ENCODE measurements around the gene KCNH2. TPM values are rescaled to one million over a fixed set of nuclear protein-coding genes. Genes with fewer than 3 reads are reported as not detected.

Gene KCNH2
- total and polyA plus RNA-seq, 2 experiments from 2014 or later, result 2.6 to 14.7 TPM

DNA sequence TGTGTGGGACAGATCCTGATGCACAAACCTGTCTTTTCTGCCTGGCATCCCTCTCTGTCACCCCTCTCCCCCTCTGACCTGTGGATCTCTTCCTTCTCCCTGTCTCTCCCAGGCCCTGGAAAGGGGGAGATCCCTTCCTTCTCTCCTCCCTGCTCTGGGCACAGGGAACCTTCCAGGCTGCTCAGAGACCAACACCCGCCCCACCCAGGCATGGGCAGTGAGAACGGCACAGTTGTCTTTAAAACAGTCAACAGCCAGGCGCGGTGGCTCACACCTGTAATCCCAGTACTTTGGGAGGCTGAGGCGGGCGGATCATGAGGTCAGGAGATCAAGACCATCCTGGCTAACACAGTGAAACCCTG, 34.7 kb downstream of the KCNH2 start:
- Histone ChIP-seq H3K4me2 (no peak overlapping the region), H4K20me1 (replicated peaks; ENCODE audit: insufficient read depth) (no peaks in the 10 kb centered on the region), H2AFZ (no peak overlapping the region), H3K9me2 (ENCODE audit: insufficient read depth) (no peaks in the 10 kb centered on the region), H3K27me3 (ENCODE audit: insufficient read depth) (peaks cover 6% of the 10 kb centered on the region), H3K79me2 (replicated peaks; ENCODE audit: insufficient read depth) (no peaks in the 10 kb centered on the region), H3K4me1 (ENCODE audit: insufficient read depth) (peaks cover 7% of the 10 kb centered on the region), H3K36me3 (ENCODE audit: insufficient read depth) (no peaks in the 10 kb centered on the region), H3K27ac (ENCODE audit: low read depth) (no peak overlapping the region), H3F3A (replicated peaks; ENCODE audit: low read depth) (0 out of 2 replicates have a peak, but pooled peaks cover 3% of the 10 kb centered on the region), H3K4me3 (no peak overlapping the region)
- no peaks in the 10 kb centered on the region for H3K36me3 Mint-ChIP-seq (ENCODE audit: low read depth)
- peaks cover 25% of the 10 kb centered on the region for H3K4me1 Mint-ChIP-seq
- no peak overlapping the region for H3K4me3 Mint-ChIP-seq
- no peak overlapping the region for H3K27ac Mint-ChIP-seq
- no peak for DNase-seq (ENCODE audit: low spot score)
- H3K27me3 Mint-ChIP-seq (ENCODE audit: insufficient read depth, low read depth, poor library complexity), result peaks cover 19% of the 10 kb centered on the region
- no peak for ATAC-seq
- TF ChIP-seq ETS1 (IDR thresholded peaks at IDR 0.05) (no peak), ZNF331 (CRISPR knock-in tag; IDR thresholded peaks at IDR 0.05; ENCODE audit: low read depth) (no peak), EZH2phosphoT487 (IDR thresholded peaks at IDR 0.05; ENCODE audit: unreplicated experiment) (no peak), POLR2AphosphoS5 (IDR thresholded peaks at IDR 0.05; ENCODE audit: low read depth) (no peak), NANOG (IDR thresholded peaks at IDR 0.05; ENCODE audit: borderline replicate concordance) (no peak), ZNF114 (CRISPR knock-in tag; IDR thresholded peaks at IDR 0.05) (no peak), REST (IDR thresholded peaks at IDR 0.05; ENCODE audit: unreplicated experiment) (no peak), JUNB (IDR thresholded peaks at IDR 0.05; ENCODE audit: unreplicated experiment) (no peak), STAT1 (IDR thresholded peaks at IDR 0.05; ENCODE audit: unreplicated experiment) (no peak), ZNF462 (CRISPR knock-in tag; IDR thresholded peaks at IDR 0.05) (no peak), EZH2 (IDR thresholded peaks at IDR 0.05; ENCODE audit: low read depth, unreplicated experiment) (no peak), CREB1 (CRISPR knock-in tag; IDR thresholded peaks at IDR 0.05; ENCODE audit: low read depth) (no peak)
- TF ChIP-seq, protein P1, sequence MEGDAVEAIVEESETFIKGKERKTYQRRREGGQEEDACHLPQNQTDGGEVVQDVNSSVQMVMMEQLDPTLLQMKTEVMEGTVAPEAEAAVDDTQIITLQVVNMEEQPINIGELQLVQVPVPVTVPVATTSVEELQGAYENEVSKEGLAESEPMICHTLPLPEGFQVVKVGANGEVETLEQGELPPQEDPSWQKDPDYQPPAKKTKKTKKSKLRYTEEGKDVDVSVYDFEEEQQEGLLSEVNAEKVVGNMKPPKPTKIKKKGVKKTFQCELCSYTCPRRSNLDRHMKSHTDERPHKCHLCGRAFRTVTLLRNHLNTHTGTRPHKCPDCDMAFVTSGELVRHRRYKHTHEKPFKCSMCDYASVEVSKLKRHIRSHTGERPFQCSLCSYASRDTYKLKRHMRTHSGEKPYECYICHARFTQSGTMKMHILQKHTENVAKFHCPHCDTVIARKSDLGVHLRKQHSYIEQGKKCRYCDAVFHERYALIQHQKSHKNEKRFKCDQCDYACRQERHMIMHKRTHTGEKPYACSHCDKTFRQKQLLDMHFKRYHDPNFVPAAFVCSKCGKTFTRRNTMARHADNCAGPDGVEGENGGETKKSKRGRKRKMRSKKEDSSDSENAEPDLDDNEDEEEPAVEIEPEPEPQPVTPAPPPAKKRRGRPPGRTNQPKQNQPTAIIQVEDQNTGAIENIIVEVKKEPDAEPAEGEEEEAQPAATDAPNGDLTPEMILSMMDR (conservative IDR thresholded peaks at IDR 0.05; ENCODE audit: low read depth in 2 of 2), result no peak
- no peaks in the 10 kb centered on the region for H3K9me3 Mint-ChIP-seq

All from GM23338 (cell line).